ENCODE results near the gene TBC1D21.

The TBC1D21 gene

GRCh38 chr15:73888224-73889041 is 15.1 kb downstream of the TBC1D21 start:
- Histone ChIP-seq H2AFZ (ENCODE audit: low read length) (no peak overlapping the region), H3F3A (ENCODE audit: insufficient read depth, low read length) (no peaks in the 10 kb centered on the region), H3K4me2 (ENCODE audit: low read length) (no peak overlapping the region), H3K9me3 (ENCODE audit: low read length) (no peaks in the 10 kb centered on the region), H3K4me3 (ENCODE audit: low read depth, low read length, poor library complexity, severe bottlenecking) (no peak overlapping the region), H3K9me2 (ENCODE audit: low read depth, low read length) (no peaks in the 10 kb centered on the region), H4K20me1 (ENCODE audit: insufficient read depth, low read length) (no peaks in the 10 kb centered on the region), H3K9ac (ENCODE audit: low read length) (no peak overlapping the region), H3K27me3 (ENCODE audit: insufficient read depth, low read length) (no peaks in the 10 kb centered on the region; the same call in 1 of the 2 replicates), H3K27ac (ENCODE audit: low read depth, low read length, poor library complexity, severe bottlenecking) (no peak overlapping the region), H3K4me1 (ENCODE audit: insufficient read depth, low read length, severe bottlenecking) (no peaks in the 10 kb centered on the region), H3K36me3 (ENCODE audit: insufficient read depth, low read length) (no peaks in the 10 kb centered on the region), H3K79me2 (ENCODE audit: insufficient read depth, low read length) (no peaks in the 10 kb centered on the region)
- TF ChIP-seq, protein P1, sequence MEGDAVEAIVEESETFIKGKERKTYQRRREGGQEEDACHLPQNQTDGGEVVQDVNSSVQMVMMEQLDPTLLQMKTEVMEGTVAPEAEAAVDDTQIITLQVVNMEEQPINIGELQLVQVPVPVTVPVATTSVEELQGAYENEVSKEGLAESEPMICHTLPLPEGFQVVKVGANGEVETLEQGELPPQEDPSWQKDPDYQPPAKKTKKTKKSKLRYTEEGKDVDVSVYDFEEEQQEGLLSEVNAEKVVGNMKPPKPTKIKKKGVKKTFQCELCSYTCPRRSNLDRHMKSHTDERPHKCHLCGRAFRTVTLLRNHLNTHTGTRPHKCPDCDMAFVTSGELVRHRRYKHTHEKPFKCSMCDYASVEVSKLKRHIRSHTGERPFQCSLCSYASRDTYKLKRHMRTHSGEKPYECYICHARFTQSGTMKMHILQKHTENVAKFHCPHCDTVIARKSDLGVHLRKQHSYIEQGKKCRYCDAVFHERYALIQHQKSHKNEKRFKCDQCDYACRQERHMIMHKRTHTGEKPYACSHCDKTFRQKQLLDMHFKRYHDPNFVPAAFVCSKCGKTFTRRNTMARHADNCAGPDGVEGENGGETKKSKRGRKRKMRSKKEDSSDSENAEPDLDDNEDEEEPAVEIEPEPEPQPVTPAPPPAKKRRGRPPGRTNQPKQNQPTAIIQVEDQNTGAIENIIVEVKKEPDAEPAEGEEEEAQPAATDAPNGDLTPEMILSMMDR (IDR thresholded peaks at IDR 0.05; ENCODE audit: low read length) = no peak
- no peak for TF ChIP-seq EZH2 (IDR thresholded peaks at IDR 0.05; ENCODE audit: borderline replicate concordance, low read length)

DNA sequence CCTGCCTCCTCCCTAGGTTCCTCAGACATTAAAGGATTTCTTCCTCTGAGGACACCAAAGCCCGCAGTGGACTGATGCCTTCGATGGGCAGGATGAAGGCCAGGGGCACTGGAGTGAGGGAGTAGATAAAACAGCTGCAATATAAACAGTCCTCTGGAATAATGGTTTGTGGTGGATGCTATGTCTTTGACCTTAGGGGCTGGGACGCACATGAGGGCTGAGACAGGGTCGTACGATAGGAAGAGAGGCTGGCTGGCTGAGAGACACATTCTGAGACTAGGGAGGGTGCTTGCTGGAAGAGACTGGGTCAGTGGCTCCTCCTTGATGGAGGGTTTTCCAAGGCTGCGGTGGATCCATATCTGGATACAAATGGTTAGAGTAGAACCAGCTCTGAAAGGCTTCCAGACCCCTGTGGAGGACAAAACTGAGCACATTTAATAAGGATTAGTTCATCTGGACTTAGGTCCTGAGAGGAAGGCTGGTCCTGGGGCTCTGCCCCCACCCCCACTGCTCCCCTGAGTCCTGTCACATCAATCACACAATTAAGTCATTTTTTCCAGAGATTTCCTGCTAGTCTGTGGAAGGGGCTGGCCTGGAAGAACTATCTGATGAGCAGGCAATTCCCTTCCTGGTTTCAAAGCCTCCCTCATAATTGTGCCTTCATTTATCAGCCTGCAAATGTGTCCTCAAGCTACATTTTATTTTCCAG is 15.8 kb downstream of the TBC1D21 start:
- Histone ChIP-seq H2AFZ (ENCODE audit: low read length) (no peak overlapping the region), H3K79me2 (ENCODE audit: insufficient read depth, low read length) (no peaks in the 10 kb centered on the region), H3K9me2 (ENCODE audit: low read depth, low read length) (no peaks in the 10 kb centered on the region), H3K9me3 (ENCODE audit: low read length) (no peaks in the 10 kb centered on the region), H3K4me2 (ENCODE audit: low read length) (no peak overlapping the region), H3K36me3 (ENCODE audit: insufficient read depth, low read length) (no peaks in the 10 kb centered on the region), H3K27me3 (ENCODE audit: insufficient read depth, low read length) (no peaks in the 10 kb centered on the region; the same call in 1 of the 2 replicates), H3F3A (ENCODE audit: insufficient read depth, low read length) (no peaks in the 10 kb centered on the region), H4K20me1 (ENCODE audit: insufficient read depth, low read length) (no peaks in the 10 kb centered on the region), H3K4me3 (ENCODE audit: low read depth, low read length, poor library complexity, severe bottlenecking) (no peak overlapping the region), H3K4me1 (ENCODE audit: insufficient read depth, low read length, severe bottlenecking) (no peaks in the 10 kb centered on the region), H3K9ac (ENCODE audit: low read length) (no peak overlapping the region), H3K27ac (ENCODE audit: low read depth, low read length, poor library complexity, severe bottlenecking) (no peak overlapping the region)
- TF ChIP-seq, protein P1 (IDR thresholded peaks at IDR 0.05; ENCODE audit: low read length) = no peak
- TF ChIP-seq EZH2 (IDR thresholded peaks at IDR 0.05; ENCODE audit: borderline replicate concordance, low read length) = no peak

- H3K79me2 ChIP-seq (ENCODE audit: insufficient read depth, low read length) = no peaks in the 10 kb centered on the region
- TF ChIP-seq, protein P1 (IDR thresholded peaks at IDR 0.05; ENCODE audit: low read length) = no peak
- no peak for TF ChIP-seq EZH2 (IDR thresholded peaks at IDR 0.05; ENCODE audit: borderline replicate concordance, low read length)
- H3K36me3 ChIP-seq (ENCODE audit: insufficient read depth, low read length) = no peaks in the 10 kb centered on the region
- no peak overlapping the region for H3K4me2 ChIP-seq (ENCODE audit: low read length)
- no peaks in the 10 kb centered on the region for H3F3A ChIP-seq (ENCODE audit: insufficient read depth, low read length)
- H3K27me3 ChIP-seq (ENCODE audit: insufficient read depth, low read length) = no peaks in the 10 kb centered on the region; the same call in 1 of the 2 replicates
- H3K27ac ChIP-seq (ENCODE audit: low read depth, low read length, poor library complexity, severe bottlenecking) = no peak overlapping the region
- H3K4me1 ChIP-seq (ENCODE audit: insufficient read depth, low read length, severe bottlenecking) = no peaks in the 10 kb centered on the region
- no peaks in the 10 kb centered on the region for H4K20me1 ChIP-seq (ENCODE audit: insufficient read depth, low read length)
- H3K9ac ChIP-seq (ENCODE audit: low read length) = no peak overlapping the region
- H3K9me3 ChIP-seq (ENCODE audit: low read length) = no peaks in the 10 kb centered on the region
- H3K4me3 ChIP-seq (ENCODE audit: low read depth, low read length, poor library complexity, severe bottlenecking) = no peak overlapping the region
- H2AFZ ChIP-seq (ENCODE audit: low read length) = no peak overlapping the region
- no peaks in the 10 kb centered on the region for H3K9me2 ChIP-seq (ENCODE audit: low read depth, low read length)
Observed at GRCh38 chr15:73889762-73890124, 16.4 kb downstream of the TBC1D21 start.

Data from OCI-LY1 (cell line).